GM18909 (cell line): ENCODE results near the gene SMIM9.

Source experiments
- ATAC-seq: cut with Tn5 transposase; IDR thresholded peaks from one replicate; pipeline ENCODE4 v1.9.1; 2021; ENCODE audit warnings: mild to moderate bottlenecking; ENCODE audit not compliant: unreplicated experiment, poor library complexity

Gene SMIM9

DNA sequence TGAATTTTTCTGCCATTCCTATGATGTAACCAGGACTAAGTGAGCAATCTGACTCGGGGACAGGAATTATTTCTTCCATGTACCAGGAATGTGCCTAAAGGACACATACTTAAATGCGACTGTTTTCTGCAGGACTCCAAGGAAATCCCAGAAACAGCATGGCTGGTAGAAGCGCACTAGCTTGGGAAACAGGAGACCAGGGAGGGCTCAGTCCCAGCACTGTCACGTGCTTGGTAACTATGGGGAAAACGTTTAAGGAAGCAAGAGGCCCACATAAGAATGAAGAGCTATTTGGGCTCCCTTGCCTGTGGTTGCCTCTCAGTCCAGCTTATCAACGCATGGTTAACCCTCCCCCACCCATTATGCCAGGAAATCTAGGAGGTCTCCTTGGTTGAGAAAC is 48.7 kb downstream of the SMIM9 start:
- no peak for ATAC-seq

- ATAC-seq, result no peak
Observed at GRCh38 chrX:154784149-154784995, 50.1 kb downstream of the SMIM9 start.

DNA sequence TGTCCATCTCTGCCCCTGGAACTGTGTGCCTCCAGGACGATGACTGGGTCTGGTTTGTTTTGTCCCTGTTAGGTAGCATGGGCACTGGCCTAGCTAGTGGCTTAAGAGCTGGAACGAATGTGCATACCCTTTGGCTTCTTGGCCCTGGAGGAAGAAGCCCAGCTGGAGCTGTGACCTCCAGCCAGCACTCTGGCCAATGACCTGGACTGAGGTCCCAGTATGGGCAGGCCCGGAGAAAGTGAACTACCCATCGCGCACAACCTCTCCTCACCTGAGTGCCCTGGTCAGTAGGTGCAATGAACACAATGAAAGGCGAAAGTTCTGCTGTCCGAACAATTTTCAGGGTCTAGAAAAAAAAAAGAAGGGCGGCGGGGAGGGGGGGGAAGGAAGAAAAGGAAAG is 53.5 kb downstream of the SMIM9 start:
- no peak for ATAC-seq

DNA sequence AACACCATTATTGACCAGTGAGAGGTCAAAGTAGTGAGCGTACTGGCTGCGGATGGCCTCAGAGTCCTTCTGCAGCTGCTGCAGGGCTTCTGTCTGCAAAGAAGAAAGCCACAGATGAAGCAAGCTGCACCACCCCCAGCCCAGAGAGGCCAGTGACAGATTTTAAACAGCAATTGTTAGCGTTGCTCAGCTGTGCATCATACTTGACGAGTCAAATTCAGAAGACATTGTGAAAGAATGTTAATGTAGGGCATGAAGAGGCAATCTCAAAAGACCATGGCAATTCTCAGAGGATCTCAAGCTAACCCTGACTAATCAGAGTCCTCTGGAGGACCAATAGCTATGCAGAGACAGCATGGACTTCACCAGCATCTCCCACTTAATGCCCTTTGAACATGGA is 55.2 kb downstream of the SMIM9 start:
- no peak for ATAC-seq

DNA sequence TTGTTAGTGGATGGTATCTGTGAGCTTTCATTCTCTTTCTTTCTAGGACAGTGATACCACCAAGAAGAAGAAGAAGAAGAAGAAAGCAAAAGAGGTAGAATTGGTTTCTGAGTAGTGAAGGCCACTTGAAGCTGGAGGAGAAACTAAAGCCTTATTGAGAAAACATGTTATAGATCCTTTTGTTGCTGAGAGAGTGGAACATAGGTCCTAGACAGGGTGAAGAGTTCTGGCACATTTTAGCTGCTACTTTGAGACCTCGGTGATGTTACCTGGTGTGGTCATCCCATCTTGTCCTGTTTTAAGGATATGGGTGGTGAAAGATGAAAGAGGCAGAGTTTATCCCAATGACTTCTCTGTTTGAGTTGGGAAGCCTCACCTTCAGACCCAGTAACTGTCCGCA is 57.7 kb downstream of the SMIM9 start:
- no peak for ATAC-seq

DNA sequence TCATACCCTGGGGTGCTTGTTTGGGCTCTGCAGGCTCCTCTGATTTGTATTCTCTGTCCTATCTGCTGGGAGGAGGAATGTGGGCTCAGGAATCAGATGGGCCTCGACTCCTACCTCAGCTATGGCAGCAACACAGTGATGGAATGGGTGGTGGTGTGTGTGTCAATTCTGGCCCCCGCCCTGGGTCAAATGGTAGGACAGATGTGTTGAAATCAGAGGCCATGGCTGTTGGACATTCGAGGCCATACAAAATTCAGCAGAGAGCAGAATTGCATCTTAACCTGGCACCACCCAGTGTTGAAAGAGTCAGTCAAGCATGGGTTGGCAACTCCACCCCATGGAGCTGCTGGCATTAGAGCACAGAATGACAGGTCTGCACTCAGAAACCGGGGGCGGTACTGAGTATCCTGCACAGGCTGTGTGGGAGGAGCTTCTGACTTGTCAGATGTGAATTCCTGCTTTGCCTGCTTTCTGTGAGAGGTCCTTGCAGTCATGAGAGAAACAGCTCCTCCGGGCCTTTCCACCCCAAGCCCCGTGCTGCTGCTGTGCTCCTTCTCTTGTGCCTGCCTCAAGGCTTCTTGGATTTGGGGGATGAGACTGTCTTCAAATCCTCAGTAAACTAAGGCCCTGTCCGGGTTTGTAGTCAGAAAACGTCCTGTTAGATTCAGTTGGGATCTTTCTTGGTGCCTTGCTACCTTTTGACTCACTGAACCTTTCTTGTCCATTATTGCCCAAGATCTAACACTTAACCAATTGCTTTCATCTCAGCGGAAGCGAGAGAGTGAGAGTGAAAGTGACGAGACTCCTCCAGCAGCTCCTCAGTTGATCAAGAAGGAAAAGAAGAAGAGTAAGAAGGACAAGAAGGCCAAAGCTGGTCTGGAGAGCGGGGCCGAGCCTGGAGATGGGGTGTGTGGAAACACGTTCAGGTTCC is 58.8 kb downstream of the SMIM9 start:
- ATAC-seq, result no peak

GRCh38 chrX:154774622-154775021 is 59.8 kb downstream of the SMIM9 start:
- no peak for ATAC-seq
